Memory B cell (primary cell): ENCODE measurements around the gene AP3D1.
"Not testable (repeated sequence)": the region's sequence is repeated elsewhere in the genome, so short reads cannot be mapped to it uniquely, and the experiment has no call there.

Experiments
- ATAC-seq: fragments of 150-1000 bp; cut with Tn5 transposase; 2 replicates; pipeline ENCODE4 v1.10.0; 2021; ENCODE audit warnings: low read depth, mild to moderate bottlenecking, moderate library complexity
- DNase-seq, 2 donors: peaks; one replicate each; pipeline ENCODE4 v3.0.0; 2022; ENCODE audit warnings: low spot score in 2 of 2
- H3K27ac Mint-ChIP-seq: one replicate; pipeline ENCODE4 v1.8.0; 2022; ENCODE audit warnings: mild to moderate bottlenecking, moderate library complexity, mixed read lengths
- H3K27me3 Mint-ChIP-seq: one replicate; pipeline ENCODE4 v1.8.0; 2022; ENCODE audit warnings: mixed read lengths
- H3K36me3 Mint-ChIP-seq: one replicate; pipeline ENCODE4 v1.8.0; 2022; ENCODE audit warnings: mild to moderate bottlenecking, mixed read lengths
- H3K4me1 Mint-ChIP-seq: one replicate; pipeline ENCODE4 v1.8.0; 2022; ENCODE audit warnings: mixed read lengths
- H3K4me3 Mint-ChIP-seq: one replicate; pipeline ENCODE4 v1.8.0; 2022; ENCODE audit warnings: mild to moderate bottlenecking, moderate library complexity, mixed read lengths
- H3K9me3 Mint-ChIP-seq: one replicate; pipeline ENCODE4 v1.8.0; 2022; ENCODE audit warnings: mixed read lengths

Gene AP3D1

GRCh38 chr19:2151339-2152229 lies at the start of gene AP3D1:
AP3D1 (minus strand) TSS chr19:2151566; CDS start chr19:2151334, 232 bp downstream.
- H3K4me1 Mint-ChIP-seq: peaks cover 25% of the 10 kb centered on the region
- peak within 1 kb of the TSS; percentile 85 for H3K4me3 Mint-ChIP-seq
- ATAC-seq: peak; percentile 87

GRCh38 chr19:2200624-2201294 lies 49.4 kb upstream of the AP3D1 start:
- H3K27me3 Mint-ChIP-seq, DNase-seq, ATAC-seq, H3K27ac Mint-ChIP-seq, H3K9me3 Mint-ChIP-seq, H3K4me3 Mint-ChIP-seq: not testable (repeated sequence)
- H3K4me1 Mint-ChIP-seq: peaks cover 14% of the 10 kb centered on the region
- peaks cover 16% of the 10 kb centered on the region for H3K36me3 Mint-ChIP-seq

More at GRCh38 chr19:2151339-2152229, at the start of gene AP3D1:
- DNase-seq: peak; percentile 97 to 100
- H3K36me3 Mint-ChIP-seq: no peaks in the 10 kb centered on the region
- H3K27ac Mint-ChIP-seq: peak within 1 kb of the TSS; percentile 74
- no peaks in the 10 kb centered on the region for H3K27me3 Mint-ChIP-seq
- no peaks in the 10 kb centered on the region for H3K9me3 Mint-ChIP-seq

DNA sequence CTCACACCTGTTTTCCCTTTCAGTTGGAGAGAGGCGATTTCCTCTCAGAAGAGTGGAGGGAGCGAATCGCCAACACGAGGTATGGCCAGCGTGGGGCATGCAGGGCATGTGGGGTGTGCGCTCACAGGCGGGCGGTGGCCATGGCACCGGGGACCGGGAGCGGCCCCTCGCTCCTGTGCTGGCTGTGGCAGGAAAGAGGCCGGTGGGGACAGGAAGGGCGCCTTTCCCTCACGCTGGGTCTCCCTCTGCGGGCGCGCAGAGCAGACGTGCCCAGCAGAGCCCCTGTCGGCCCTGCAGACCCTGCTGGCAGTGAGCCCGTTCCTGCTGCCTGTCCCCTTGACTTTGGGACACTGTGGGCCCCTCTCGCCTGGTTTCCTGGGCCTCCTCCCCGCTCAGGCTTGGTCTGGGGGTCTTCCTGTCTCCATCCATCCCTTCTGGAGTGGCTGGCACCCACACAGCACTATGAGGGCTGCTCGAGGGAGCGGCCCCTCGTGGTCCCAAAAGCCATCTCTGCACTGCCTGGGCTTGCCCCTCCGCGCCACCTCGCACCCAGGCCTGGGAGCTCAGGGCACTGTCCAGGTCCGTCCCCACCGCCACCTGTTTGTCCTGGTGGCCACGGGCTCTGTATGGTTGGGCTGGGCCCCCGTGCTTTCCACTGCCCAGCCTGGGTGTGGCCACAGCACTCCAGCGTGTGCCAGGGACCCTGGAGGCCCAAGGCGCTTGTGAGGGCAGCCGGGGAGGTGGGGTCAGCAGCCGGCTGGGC lies 48.7 kb upstream of the AP3D1 start:
- no peaks in the 10 kb centered on the region for H3K9me3 Mint-ChIP-seq
- ATAC-seq (no peak), DNase-seq (no peak)
- H3K4me1 Mint-ChIP-seq: peaks cover 14% of the 10 kb centered on the region
- no peak overlapping the region for H3K4me3 Mint-ChIP-seq
- no peak overlapping the region for H3K27ac Mint-ChIP-seq
- H3K36me3 Mint-ChIP-seq: peaks cover 16% of the 10 kb centered on the region
- no peaks in the 10 kb centered on the region for H3K27me3 Mint-ChIP-seq

- Mint-ChIP-seq H3K27ac (no peak overlapping the region), H3K4me1 (peaks cover 13% of the 10 kb centered on the region), H3K4me3 (no peak overlapping the region), H3K27me3 (no peaks in the 10 kb centered on the region), H3K9me3 (no peaks in the 10 kb centered on the region), H3K36me3 (peaks cover 14% of the 10 kb centered on the region)
- no peak for DNase-seq
- ATAC-seq: peak; percentile 54
Measured at GRCh38 chr19:2199215-2199614, 47.8 kb upstream of the AP3D1 start.

GRCh38 chr19:2198317-2198716 lies 47.0 kb upstream of the AP3D1 start:
- DNase-seq (no peak), ATAC-seq (no peak)
- no peak overlapping the region for H3K27ac Mint-ChIP-seq
- peaks cover 9% of the 10 kb centered on the region for H3K4me1 Mint-ChIP-seq
- no peak overlapping the region for H3K4me3 Mint-ChIP-seq
- no peaks in the 10 kb centered on the region for H3K27me3 Mint-ChIP-seq
- no peaks in the 10 kb centered on the region for H3K9me3 Mint-ChIP-seq
- peaks cover 12% of the 10 kb centered on the region for H3K36me3 Mint-ChIP-seq

GRCh38 chr19:2197270-2197669 lies 45.9 kb upstream of the AP3D1 start:
- Mint-ChIP-seq H3K9me3 (no peaks in the 10 kb centered on the region), H3K27ac (no peak overlapping the region), H3K4me1 (peaks cover 9% of the 10 kb centered on the region), H3K27me3 (no peaks in the 10 kb centered on the region), H3K36me3 (peaks cover 17% of the 10 kb centered on the region), H3K4me3 (no peak overlapping the region)
- DNase-seq (no peak), ATAC-seq (no peak)

- DNase-seq (no peak), ATAC-seq (no peak)
- H3K4me1 Mint-ChIP-seq: peaks cover 5% of the 10 kb centered on the region
- H3K9me3 Mint-ChIP-seq: no peaks in the 10 kb centered on the region
- H3K27me3 Mint-ChIP-seq: no peaks in the 10 kb centered on the region
- H3K36me3 Mint-ChIP-seq: peaks cover 18% of the 10 kb centered on the region
- H3K27ac Mint-ChIP-seq: no peak overlapping the region
- no peak overlapping the region for H3K4me3 Mint-ChIP-seq
Measured at GRCh38 chr19:2195914-2196313, 44.5 kb upstream of the AP3D1 start.

GRCh38 chr19:2195361-2195760 lies 44.0 kb upstream of the AP3D1 start:
- no peak for DNase-seq
- Mint-ChIP-seq H3K4me3 (no peak overlapping the region), H3K27ac (no peak overlapping the region), H3K36me3 (peaks cover 17% of the 10 kb centered on the region), H3K27me3 (no peaks in the 10 kb centered on the region), H3K4me1 (peaks cover 5% of the 10 kb centered on the region), H3K9me3 (no peaks in the 10 kb centered on the region)
- ATAC-seq: no peak

- H3K36me3 Mint-ChIP-seq: peaks cover 17% of the 10 kb centered on the region
Measured at GRCh38 chr19:2194513-2195078, 43.2 kb upstream of the AP3D1 start.

DNA sequence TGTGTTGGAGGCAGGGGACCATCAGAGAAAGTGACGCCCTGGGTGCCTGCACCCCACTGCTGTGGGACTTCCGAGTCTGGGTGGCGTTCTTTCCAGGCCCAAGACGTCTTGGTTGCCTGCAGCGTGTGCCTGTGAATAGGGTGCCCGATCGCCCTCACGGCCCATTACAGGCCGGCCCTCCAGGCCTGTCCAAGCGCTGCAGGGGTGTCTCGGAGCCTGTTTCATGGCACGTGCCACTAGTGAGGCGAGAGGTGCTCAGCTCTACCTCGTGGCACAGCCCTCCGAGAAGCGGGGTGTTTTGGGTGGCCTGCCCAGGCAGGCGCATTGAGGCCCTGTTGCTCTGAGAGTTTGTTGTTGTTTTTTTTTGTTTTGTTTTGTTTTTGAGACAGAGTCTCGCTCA lies 42.4 kb upstream of the AP3D1 start:
- no peaks in the 10 kb centered on the region for H3K27me3 Mint-ChIP-seq
- ATAC-seq (no peak), DNase-seq (no peak)
- no peak overlapping the region for H3K4me3 Mint-ChIP-seq
- H3K36me3 Mint-ChIP-seq: peaks cover 17% of the 10 kb centered on the region
- no peak overlapping the region for H3K27ac Mint-ChIP-seq
- peaks cover 2% of the 10 kb centered on the region for H3K4me1 Mint-ChIP-seq
- no peaks in the 10 kb centered on the region for H3K9me3 Mint-ChIP-seq

More at GRCh38 chr19:2194513-2195078, 43.2 kb upstream of the AP3D1 start:
- ATAC-seq (no peak), DNase-seq (no peak)
- Mint-ChIP-seq H3K4me3 (no peak overlapping the region), H3K9me3 (no peaks in the 10 kb centered on the region), H3K4me1 (peaks cover 5% of the 10 kb centered on the region), H3K27me3 (no peaks in the 10 kb centered on the region), H3K27ac (no peak overlapping the region)

- peaks cover 19% of the 10 kb centered on the region for H3K36me3 Mint-ChIP-seq
- DNase-seq: no peak
Measured at GRCh38 chr19:2192862-2193261, 41.5 kb upstream of the AP3D1 start.

DNA sequence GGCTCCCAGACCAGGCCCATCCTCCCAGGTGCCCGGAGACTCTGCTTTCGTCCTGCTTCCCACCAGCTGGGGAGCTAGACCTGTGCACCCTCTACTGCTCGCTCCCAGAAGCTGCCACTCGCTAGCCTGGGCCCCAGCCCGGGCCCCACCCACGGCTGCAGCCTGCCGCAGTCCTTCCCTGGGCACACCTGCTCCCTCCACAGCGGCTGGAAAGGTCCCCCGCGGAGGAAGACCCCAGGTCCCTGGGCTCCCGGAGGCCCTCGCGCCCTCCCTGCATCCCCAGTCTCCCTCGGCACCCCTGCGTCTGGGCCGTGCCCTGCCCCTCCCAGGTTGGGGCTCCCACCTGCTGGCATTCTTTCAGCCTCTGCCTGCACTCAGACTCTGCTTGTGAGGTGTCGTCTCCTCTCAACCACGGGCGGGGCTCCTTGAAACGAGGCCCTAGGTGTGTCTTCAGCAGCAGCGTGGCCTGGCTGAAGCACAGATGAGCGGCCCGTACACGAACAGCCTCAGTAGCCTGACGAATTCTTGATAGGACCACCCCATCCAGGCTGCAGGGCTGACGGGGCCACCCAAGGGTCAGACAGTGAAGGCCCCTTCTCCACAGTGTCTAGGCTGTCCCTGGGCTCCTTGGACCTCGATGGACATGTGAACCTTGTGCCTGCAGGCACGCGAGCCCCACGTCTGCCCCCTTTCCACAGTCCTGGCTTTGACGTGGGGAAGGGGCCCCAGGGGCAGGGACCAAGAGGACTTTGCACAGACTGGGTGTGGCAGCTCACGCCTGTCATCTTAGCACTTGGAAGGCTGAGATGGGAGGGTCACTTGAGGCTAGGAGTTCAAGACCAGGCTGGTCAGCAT lies 40.3 kb upstream of the AP3D1 start:
- Mint-ChIP-seq H3K9me3 (no peaks in the 10 kb centered on the region), H3K36me3 (peaks cover 18% of the 10 kb centered on the region), H3K4me3 (no peak overlapping the region), H3K4me1 (peaks cover 12% of the 10 kb centered on the region), H3K27ac (no peak overlapping the region), H3K27me3 (no peaks in the 10 kb centered on the region)
- DNase-seq (no peak), ATAC-seq (no peak)

More at GRCh38 chr19:2192862-2193261, 41.5 kb upstream of the AP3D1 start:
- no peak for ATAC-seq
- no peak overlapping the region for H3K4me3 Mint-ChIP-seq
- H3K4me1 Mint-ChIP-seq: peaks cover 5% of the 10 kb centered on the region
- no peaks in the 10 kb centered on the region for H3K27me3 Mint-ChIP-seq
- no peak overlapping the region for H3K27ac Mint-ChIP-seq
- no peaks in the 10 kb centered on the region for H3K9me3 Mint-ChIP-seq

DNA sequence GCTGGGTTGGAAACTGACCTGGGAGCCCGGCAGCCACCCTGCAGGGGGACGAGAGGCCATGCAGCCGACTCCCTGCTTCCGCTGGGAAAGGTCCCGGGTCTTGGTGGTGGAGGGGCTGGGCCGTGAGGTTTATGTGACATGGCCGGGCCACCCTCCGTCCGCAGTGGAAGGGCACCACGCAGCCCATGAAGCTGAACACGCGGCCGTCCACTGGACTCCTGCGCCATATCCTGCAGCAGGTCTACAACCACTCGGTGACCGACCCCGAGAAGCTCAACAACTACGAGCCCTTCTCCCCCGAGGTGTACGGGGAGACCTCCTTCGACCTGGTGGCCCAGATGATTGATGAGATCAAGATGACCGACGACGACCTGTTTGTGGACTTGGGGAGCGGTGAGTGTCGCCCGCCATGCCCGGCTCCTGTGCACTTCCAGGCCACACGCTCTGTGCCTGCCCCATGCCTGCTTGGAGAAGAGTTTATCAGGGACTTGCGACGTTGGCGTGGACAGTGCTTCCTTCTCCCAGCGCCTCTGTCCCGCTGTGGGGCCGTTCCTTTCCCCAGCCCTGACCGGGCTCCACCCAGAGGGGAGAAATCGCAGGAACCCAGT lies 39.6 kb upstream of the AP3D1 start:
- ATAC-seq (no peak), DNase-seq (no peak)
- Mint-ChIP-seq H3K36me3 (peaks cover 20% of the 10 kb centered on the region), H3K27ac (no peak overlapping the region), H3K4me3 (no peak overlapping the region), H3K9me3 (no peaks in the 10 kb centered on the region), H3K27me3 (no peaks in the 10 kb centered on the region), H3K4me1 (peaks cover 12% of the 10 kb centered on the region)
